HepG2 (cell line): ENCODE measurements around the gene PPP1R1B. TPM values are rescaled to one million over a fixed set of nuclear protein-coding genes. Genes with fewer than 3 reads are reported as not detected.
A peak's percentile ranks its signal among the peaks of the same experiment; 100 is the strongest.

Experiments
- CSRNP2 ChIP-seq: sonication (generic); formaldehyde crosslinking; conservative IDR thresholded peaks from 2 replicates; pipeline ENCODE4 v1.8.0; 2022; ENCODE audit warnings: low read depth, missing genetic modification reagents
- DR1 ChIP-seq: sonication (generic); formaldehyde crosslinking; IDR thresholded peaks from 2 replicates; pipeline ENCODE4 v1.8.0; 2021; ENCODE audit warnings: mild to moderate bottlenecking, missing genetic modification reagents, inconsistent platforms
- HMGXB4 ChIP-seq, 2 experiments: sonication (generic) in 1 of 2; formaldehyde crosslinking in 1 of 2; IDR thresholded peaks; 2 replicates each; pipeline versions ENCODE4 v1.4.0 to v1.6.1; 2018 to 2020; ENCODE audit warnings: missing genetic modification reagents in 2 of 2, borderline replicate concordance in 1 of 2, low read depth in 1 of 2, mild to moderate bottlenecking in 1 of 2, missing biosample characterization in 1 of 2
- HNF4G ChIP-seq, 2 experiments: sonication (generic) in 1 of 2; formaldehyde crosslinking in 1 of 2; IDR thresholded peaks; 2 replicates each; pipeline versions ENCODE4 v1.4.0 to v1.6.1; 2011 to 2020; ENCODE audit warnings: borderline replicate concordance in 2 of 2, low read depth in 2 of 2, mild to moderate bottlenecking in 2 of 2, low read length in 1 of 2, missing genetic modification reagents in 1 of 2, moderate library complexity in 1 of 2
- HOXA3 ChIP-seq: sonication (generic); formaldehyde crosslinking; IDR thresholded peaks from 2 replicates; pipeline ENCODE4 v1.5.0; 2020; ENCODE audit warnings: missing genetic modification reagents
- JUND ChIP-seq: sonication (generic); formaldehyde crosslinking; IDR thresholded peaks from 2 replicates; pipeline ENCODE4 v1.8.0; 2022; ENCODE audit warnings: mild to moderate bottlenecking, missing genetic modification reagents
- KDM3A ChIP-seq: IDR thresholded peaks from 2 replicates; pipeline ENCODE4 v1.6.1; 2018; ENCODE audit warnings: low read depth, missing compliant biosample characterization
- NCOR1 ChIP-seq: fragments of 200-600 bp; sonication (generic); IDR thresholded peaks from 2 replicates; pipeline ENCODE4 v1.7.0; 2017; ENCODE audit warnings: antibody characterized with exemption, low read length, borderline replicate concordance
- NFIB ChIP-seq: sonication (generic); formaldehyde crosslinking; IDR thresholded peaks from 2 replicates; pipeline ENCODE4 v1.9.0; 2021; ENCODE audit warnings: missing genetic modification reagents, mild to moderate bottlenecking, borderline replicate concordance
- NRL ChIP-seq: sonication (generic); formaldehyde crosslinking; IDR thresholded peaks from 2 replicates; pipeline ENCODE4 v1.5.0; 2020; ENCODE audit warnings: missing genetic modification reagents, mild to moderate bottlenecking, moderate library complexity, borderline replicate concordance
- SMAD1 ChIP-seq: sonication (generic); formaldehyde crosslinking; IDR thresholded peaks from 2 replicates; pipeline ENCODE4 v1.4.0; 2020; ENCODE audit warnings: missing genetic modification reagents, low read depth, mild to moderate bottlenecking, borderline replicate concordance
- SMYD3 ChIP-seq: sonication (generic); formaldehyde crosslinking; IDR thresholded peaks from 2 replicates; pipeline ENCODE4 v1.8.1; 2023; ENCODE audit warnings: mild to moderate bottlenecking, missing genetic modification reagents
- SOX13 ChIP-seq, 3 experiments: fragments of 450-650 bp in 1 of 3; sonication (generic) in 1 of 3; formaldehyde crosslinking in 1 of 3; IDR thresholded peaks in 2 of 3; conservative IDR thresholded peaks in 1 of 3; 2 replicates each; pipeline versions ENCODE4 v1.5.0 to v1.6.1; 2016 to 2020; ENCODE audit warnings: antibody characterized with exemption in 1 of 3, mild to moderate bottlenecking in 1 of 3, missing compliant biosample characterization in 1 of 3, missing genetic modification reagents in 1 of 3, moderate library complexity in 1 of 3
- SP1 ChIP-seq, 2 experiments: fragments of 450-650 bp in 1 of 2; sonication (generic) in 1 of 2; formaldehyde crosslinking in 1 of 2; IDR thresholded peaks; 2 replicates each; pipeline versions ENCODE4 v1.4.0 to v1.6.1; 2016 to 2020; ENCODE audit warnings: missing genetic modification reagents in 1 of 2
- THAP7 ChIP-seq: sonication (generic); formaldehyde crosslinking; IDR thresholded peaks from 2 replicates; pipeline ENCODE4 v1.8.1; 2023; ENCODE audit warnings: mild to moderate bottlenecking, missing genetic modification reagents
- ZBTB37 ChIP-seq: sonication (generic); formaldehyde crosslinking; IDR thresholded peaks from 2 replicates; pipeline ENCODE4 v1.4.0; 2020; ENCODE audit warnings: mild to moderate bottlenecking, missing genetic modification reagents
- ZBTB7B ChIP-seq: sonication (generic); formaldehyde crosslinking; IDR thresholded peaks from 2 replicates; pipeline ENCODE4 v1.4.0; 2020; ENCODE audit warnings: missing genetic modification reagents
- ZNF12 ChIP-seq: sonication (generic); formaldehyde crosslinking; IDR thresholded peaks from 2 replicates; pipeline ENCODE4 v1.5.0; 2020; ENCODE audit warnings: missing genetic modification reagents
- ZNF17 ChIP-seq: sonication (generic); formaldehyde crosslinking; IDR thresholded peaks from 2 replicates; pipeline ENCODE4 v1.5.0; 2020; ENCODE audit warnings: mild to moderate bottlenecking, missing genetic modification reagents
- ZNF543 ChIP-seq: sonication (generic); formaldehyde crosslinking; IDR thresholded peaks from 2 replicates; pipeline ENCODE4 v1.4.0; 2020; ENCODE audit warnings: mild to moderate bottlenecking, missing genetic modification reagents
- ZNF572 ChIP-seq: sonication (generic); formaldehyde crosslinking; IDR thresholded peaks from 2 replicates; pipeline ENCODE4 v1.5.1; 2020; ENCODE audit warnings: mild to moderate bottlenecking, missing genetic modification reagents
- polyA plus RNA-seq, 8 experiments: library from polyadenylated mRNA; depleted of rRNA in 3 of 8; stranded (reverse) in 7 of 8; unstranded in 1 of 8; fragments of >200 nt; fragmentation: Illumina TruSeq in 4 of 8; extraction: Trizol in 4 of 8; gene quantifications; 2 replicates each; pipeline versions ENCODE4 v1.2.1 to v1.2.3, GENCODE V29; 2011 to 2016; ENCODE audit warnings: low read depth in 4 of 8, missing spikeins in 1 of 8, mixed read lengths in 1 of 8; ENCODE audit not compliant: insufficient read depth in 1 of 8
- total RNA-seq, 5 experiments: library from RNA; depleted of rRNA; stranded (reverse); fragments of >200 nt; fragmentation: Illumina TruSeq; extraction: Trizol; gene quantifications; 2 replicates each; pipeline ENCODE4 v1.2.3, GENCODE V29; 2016; ENCODE audit warnings: low read depth in 1 of 5

The PPP1R1B gene
- total and polyA plus RNA-seq, 2 of the 13 experiments (the other 11 are each of a cell fraction or from before 2014, with no cell fraction given) = 0.08 TPM; not detected in 1

GRCh38 chr17:39653662-39654331 lies 27.0 kb downstream of the PPP1R1B start (continued):
- peak; percentile 68 to 88; a peak in 3 of 4 replicates for TF ChIP-seq HMGXB4 (CRISPR knock-in tag; IDR thresholded peaks at IDR 0.05; ENCODE audit: borderline replicate concordance in 1 of 2, low read depth in 1 of 2)
- TF ChIP-seq ZNF17 (CRISPR knock-in tag) = no peak
- TF ChIP-seq ZBTB37 = no peak
- TF ChIP-seq THAP7 = no peak
- no peak for TF ChIP-seq SMYD3
- peak; percentile 40; the same call in 1 of the 2 replicates for TF ChIP-seq SMAD1 (CRISPR knock-in tag)
- no peak for TF ChIP-seq SP1 (IDR thresholded peaks at IDR 0.05)
- peak; percentile 17; the same call in 1 of the 2 replicates for TF ChIP-seq SP1 (CRISPR knock-in tag; IDR thresholded peaks at IDR 0.05)
- TF ChIP-seq SOX13 (IDR thresholded peaks at IDR 0.05) = no peak; the same call in 1 of the 2 replicates
- TF ChIP-seq SOX13 (CRISPR knock-in tag; conservative IDR thresholded peaks at IDR 0.05 in 1 of 2, IDR thresholded peaks at IDR 0.05 in 1 of 2) = peak in 1 of 2 experiments; percentile 70; a peak in 2 of 4 replicates
- TF ChIP-seq ZNF572 (CRISPR knock-in tag) = no peak; the same call in 1 of the 2 replicates
- TF ChIP-seq NFIB (CRISPR knock-in tag) = no peak
- TF ChIP-seq JUND (CRISPR knock-in tag) = 0 out of 2 replicates have a peak, but pooled peaks have one; percentile 53
- 0 out of 2 replicates have a peak, but pooled peaks have one; percentile 10 for TF ChIP-seq NRL (CRISPR knock-in tag)
- no peak for TF ChIP-seq KDM3A (CRISPR knock-in tag)
- TF ChIP-seq ZNF12 (CRISPR knock-in tag) = 0 out of 2 replicates have a peak, but pooled peaks have one; percentile 40
- peak; percentile 57; the same call in 1 of the 2 replicates for TF ChIP-seq NCOR1
- TF ChIP-seq HNF4G (IDR thresholded peaks at IDR 0.05; ENCODE audit: borderline replicate concordance, low read depth, low read length) = peak; percentile 59; the same call in 1 of the 2 replicates
- peak; percentile 70; the same call in 1 of the 2 replicates for TF ChIP-seq HNF4G (CRISPR knock-in tag; IDR thresholded peaks at IDR 0.05; ENCODE audit: borderline replicate concordance, low read depth)
- TF ChIP-seq ZBTB7B (CRISPR knock-in tag) = peak; percentile 54; the same call in 1 of the 2 replicates
- no peak for TF ChIP-seq DR1 (CRISPR knock-in tag)
- peak; percentile 49; the same call in 1 of the 2 replicates for TF ChIP-seq HOXA3 (CRISPR knock-in tag)
- TF ChIP-seq ZNF543 (CRISPR knock-in tag) = no peak
- TF ChIP-seq CSRNP2 (CRISPR knock-in tag) = no peak
